Lower lobe of right lung (tissue), 2 donors: ENCODE measurements around the gene DRD2. TPM values are rescaled to one million over a fixed set of nuclear protein-coding genes. Genes with fewer than 3 reads are reported as not detected.

ENCODE experiments used
- ATAC-seq, 2 donors: fragments of 200-7000 bp; cut with Tn5 transposase; one replicate each; pipeline ENCODE4 v1.9.1; 2020 to 2022; ENCODE audit warnings: mild to moderate bottlenecking in 2 of 2, moderate library complexity in 2 of 2
- DNase-seq: peaks from one replicate; pipeline ENCODE4 v3.0.0-alpha.2; 2020
- H3K27ac ChIP-seq: fragments of 200-600 bp; one replicate; pipeline ENCODE4 v1.8.0; 2022
- H3K27me3 ChIP-seq: fragments of 200-600 bp; one replicate; pipeline ENCODE4 v1.8.0; 2022; ENCODE audit warnings: low read depth
- H3K36me3 ChIP-seq: fragments of 200-600 bp; one replicate; pipeline ENCODE4 v1.8.0; 2022; ENCODE audit warnings: mild to moderate bottlenecking
- H3K4me1 ChIP-seq: fragments of 200-600 bp; one replicate; pipeline ENCODE4 v1.8.0; 2022
- H3K4me3 ChIP-seq: fragments of 200-600 bp; one replicate; pipeline ENCODE4 v1.8.0; 2022; ENCODE audit warnings: mild to moderate bottlenecking
- H3K9me3 ChIP-seq: fragments of 200-600 bp; one replicate; pipeline ENCODE4 v1.8.0; 2022
- intact Hi-C: fragments of 100-400 bp; cut with DNase I; formaldehyde crosslinking; loops from one replicate; pipeline ENCODE4 v1.11.0; 2022
- total RNA-seq: library from RNA; stranded (reverse); fragmentation: NEBNext Ultra II Directional; extraction: Animal tissue kit (Norgen Biotek cat#: 25700); gene quantifications from one replicate; pipeline ENCODE4 v1.2.1, GENCODE V29; 2021
- TF ChIP-seq, protein P1 (sequence below): fragments of 200-600 bp; IDR thresholded peaks from one replicate; pipeline ENCODE4 v1.8.0; 2022; ENCODE audit warnings: antibody characterized with exemption, mild to moderate bottlenecking
- donor health status: DM: no; HTN: yes; CAD: no; lungs with severe emphysema.

Gene DRD2
- total RNA-seq, 1 donor from 2014 or later, result not detected

DNA sequence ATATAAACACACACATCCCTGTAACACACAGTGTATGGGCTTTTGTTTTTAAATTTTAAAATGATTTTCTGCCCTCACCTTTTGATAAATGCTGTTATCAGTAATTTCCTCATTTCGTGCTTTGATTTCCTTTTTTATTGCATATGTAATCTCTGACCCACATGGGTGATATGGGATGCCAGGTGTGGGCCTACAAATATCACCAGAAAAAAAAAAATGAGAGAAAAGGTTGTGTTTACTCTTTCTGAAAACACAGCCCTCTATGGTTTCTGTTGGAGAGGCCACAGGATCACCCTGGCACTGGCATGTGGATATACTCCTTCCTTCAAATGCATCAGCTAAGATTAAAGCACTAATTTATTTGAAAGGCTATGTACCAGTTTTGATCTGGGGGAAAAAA, 17.0 kb downstream of the DRD2 start:
- H3K4me1 ChIP-seq, result no peaks in the 10 kb centered on the region
- intact Hi-C loops, result no loop called here
- H3K36me3 ChIP-seq, result no peaks in the 10 kb centered on the region
- H3K9me3 ChIP-seq, result no peaks in the 10 kb centered on the region
- DNase-seq (no peak), ATAC-seq (no peak)
- no peak overlapping the region for H3K4me3 ChIP-seq
- no peak overlapping the region for H3K27ac ChIP-seq
- TF ChIP-seq, protein P1, sequence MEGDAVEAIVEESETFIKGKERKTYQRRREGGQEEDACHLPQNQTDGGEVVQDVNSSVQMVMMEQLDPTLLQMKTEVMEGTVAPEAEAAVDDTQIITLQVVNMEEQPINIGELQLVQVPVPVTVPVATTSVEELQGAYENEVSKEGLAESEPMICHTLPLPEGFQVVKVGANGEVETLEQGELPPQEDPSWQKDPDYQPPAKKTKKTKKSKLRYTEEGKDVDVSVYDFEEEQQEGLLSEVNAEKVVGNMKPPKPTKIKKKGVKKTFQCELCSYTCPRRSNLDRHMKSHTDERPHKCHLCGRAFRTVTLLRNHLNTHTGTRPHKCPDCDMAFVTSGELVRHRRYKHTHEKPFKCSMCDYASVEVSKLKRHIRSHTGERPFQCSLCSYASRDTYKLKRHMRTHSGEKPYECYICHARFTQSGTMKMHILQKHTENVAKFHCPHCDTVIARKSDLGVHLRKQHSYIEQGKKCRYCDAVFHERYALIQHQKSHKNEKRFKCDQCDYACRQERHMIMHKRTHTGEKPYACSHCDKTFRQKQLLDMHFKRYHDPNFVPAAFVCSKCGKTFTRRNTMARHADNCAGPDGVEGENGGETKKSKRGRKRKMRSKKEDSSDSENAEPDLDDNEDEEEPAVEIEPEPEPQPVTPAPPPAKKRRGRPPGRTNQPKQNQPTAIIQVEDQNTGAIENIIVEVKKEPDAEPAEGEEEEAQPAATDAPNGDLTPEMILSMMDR, result no peak
- H3K27me3 ChIP-seq, result peaks cover 16% of the 10 kb centered on the region

DNA sequence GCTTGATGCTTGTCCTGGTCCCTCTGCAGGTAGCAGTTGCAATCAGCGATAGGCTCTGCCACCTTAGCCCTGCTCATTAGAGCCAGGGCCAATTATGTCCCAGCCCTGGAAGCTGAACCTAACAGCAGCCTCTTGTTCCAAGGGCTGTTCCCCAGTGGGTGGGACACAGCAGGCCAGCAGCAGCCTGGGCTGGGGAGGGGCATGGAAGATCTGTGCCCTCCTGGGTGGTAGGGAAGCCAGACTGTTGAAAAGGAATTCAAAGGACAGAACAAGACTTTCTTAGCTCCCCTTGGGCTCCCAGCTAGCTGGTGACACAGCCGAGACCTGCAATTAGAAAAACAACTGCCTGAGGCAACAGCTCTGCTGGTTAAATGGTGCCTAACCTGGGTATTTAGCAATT, 17.4 kb downstream of the DRD2 start:
- TF ChIP-seq, protein P1, result no peak
- Histone ChIP-seq H3K27ac (no peak overlapping the region), H3K36me3 (no peaks in the 10 kb centered on the region), H3K4me1 (no peaks in the 10 kb centered on the region), H3K4me3 (no peak overlapping the region), H3K27me3 (peaks cover 16% of the 10 kb centered on the region), H3K9me3 (no peaks in the 10 kb centered on the region)
- intact Hi-C loops, result no loop called here
- no peak for DNase-seq
- no peak for ATAC-seq

DNA sequence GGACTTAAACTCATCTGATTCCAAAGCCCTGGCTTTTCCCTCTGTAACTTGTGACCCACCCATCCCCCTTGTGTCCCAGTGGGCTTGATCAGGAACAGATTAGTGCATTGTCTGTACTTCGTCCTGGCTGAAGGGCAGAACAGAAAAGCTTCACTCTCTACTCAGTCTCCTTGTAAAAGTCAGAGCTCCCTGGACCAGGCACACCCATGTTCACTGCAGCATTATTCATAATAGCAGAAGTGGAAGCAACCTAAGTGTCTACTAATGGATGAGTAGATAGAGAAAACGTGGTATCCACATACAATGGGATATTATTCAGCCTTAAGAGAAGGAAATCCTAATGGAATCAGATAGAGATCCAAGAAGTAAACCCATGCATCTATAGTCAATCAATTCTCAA, 20.7 kb downstream of the DRD2 start:
- intact Hi-C loops, result no loop called here
- peaks cover 9% of the 10 kb centered on the region for H3K27me3 ChIP-seq
- ATAC-seq (no peak), DNase-seq (no peak)
- H3K4me3 ChIP-seq, result no peak overlapping the region
- no peaks in the 10 kb centered on the region for H3K36me3 ChIP-seq
- H3K27ac ChIP-seq, result no peak overlapping the region
- no peaks in the 10 kb centered on the region for H3K4me1 ChIP-seq
- H3K9me3 ChIP-seq, result no peaks in the 10 kb centered on the region
- TF ChIP-seq, protein P1, result no peak

DNA sequence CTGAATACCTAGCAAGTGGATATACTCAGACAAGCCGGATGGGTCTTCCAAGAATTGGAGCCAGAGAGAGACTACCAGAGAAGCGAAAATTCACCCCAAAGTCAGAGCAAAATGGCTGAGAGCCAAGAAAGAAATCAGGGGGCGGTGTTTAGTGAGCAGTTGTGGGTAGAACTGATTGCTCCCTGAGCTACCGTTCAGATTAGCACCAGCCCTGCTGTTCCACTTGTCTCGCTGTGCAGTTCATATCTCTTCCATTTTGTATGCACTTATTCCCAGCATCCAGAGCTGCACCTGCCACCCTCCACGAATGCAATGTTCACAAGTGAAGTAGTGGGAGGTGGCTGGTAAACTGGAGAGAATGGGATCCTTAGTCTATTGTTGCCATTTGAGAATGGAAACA, 25.5 kb downstream of the DRD2 start:
- Histone ChIP-seq H3K4me1 (no peaks in the 10 kb centered on the region), H3K4me3 (no peak overlapping the region), H3K9me3 (no peaks in the 10 kb centered on the region), H3K36me3 (no peaks in the 10 kb centered on the region), H3K27me3 (peaks cover 8% of the 10 kb centered on the region), H3K27ac (no peak overlapping the region)
- intact Hi-C loops, result no loop called here
- TF ChIP-seq, protein P1, result no peak
- DNase-seq, result no peak
- ATAC-seq, result no peak

DNA sequence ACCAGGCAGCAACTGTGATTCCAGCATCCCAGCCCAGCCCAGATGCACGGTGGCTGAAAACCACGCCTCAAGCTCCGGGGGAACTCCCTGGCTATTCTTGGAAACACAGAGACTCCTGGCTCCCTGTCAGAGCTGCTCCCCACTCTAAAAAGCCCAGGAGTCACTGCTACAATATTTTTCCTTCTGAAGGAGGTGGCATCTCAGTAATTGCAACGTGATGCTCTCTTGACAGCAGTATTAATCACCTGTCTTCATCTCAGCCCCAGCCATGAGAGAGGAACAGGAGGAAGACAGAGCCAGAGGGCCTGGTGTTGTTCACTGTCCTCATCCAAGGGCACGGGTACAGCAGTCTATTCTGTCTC, 26.9 kb downstream of the DRD2 start:
- Histone ChIP-seq H3K4me1 (no peaks in the 10 kb centered on the region), H3K27me3 (peaks cover 8% of the 10 kb centered on the region), H3K36me3 (no peaks in the 10 kb centered on the region), H3K9me3 (no peaks in the 10 kb centered on the region), H3K27ac (no peak overlapping the region), H3K4me3 (no peak overlapping the region)
- intact Hi-C loops, result no loop called here
- TF ChIP-seq, protein P1, result no peak
- ATAC-seq (no peak), DNase-seq (no peak)
